Measurements from ENCODE around the gene TMEM273. TPM values are rescaled to one million over a fixed set of nuclear protein-coding genes. Genes with fewer than 3 reads are reported as not detected.

Gene TMEM273
- total and polyA plus RNA-seq, 2 of the 4 experiments (the other 2 are of a cell fraction): not detected

- no peak overlapping the region for H4K5ac ChIP-seq (ENCODE audit: low read depth, low read length)
- H3K18ac ChIP-seq (ENCODE audit: low read depth, low read length): no peak overlapping the region
- H3K36me3 ChIP-seq (ENCODE audit: control insufficient read depth, insufficient read depth, low read length): no peaks in the 10 kb centered on the region
- intact Hi-C loops (cut with micrococcal nuclease) (no loop called here), in situ Hi-C loops (cut with MboI; ENCODE audit: low sequenced_read_pairs) (no loop called here), dilution Hi-C loops (cut with HindIII; ENCODE audit: low sequenced_read_pairs, unreplicated experiment) (no loop called here)
- H2BK20ac ChIP-seq (ENCODE audit: low read depth, low read length): no peak overlapping the region
- H2AK5ac ChIP-seq (ENCODE audit: low read depth, low read length): no peak overlapping the region
- no CpG with 5 or more reads among the region's 6 CpGs for WGBS, 2 experiments (ENCODE audit: extremely low coverage in 2 of 2, insufficient read length in 1 of 2)
- H2AK9ac ChIP-seq (replicated peaks; ENCODE audit: low read depth, low read length, poor library complexity): no peak overlapping the region
- H2BK5ac ChIP-seq (ENCODE audit: low read depth, low read length, poor library complexity, severe bottlenecking): no peak overlapping the region
- no peak overlapping the region for H3K9ac ChIP-seq (ENCODE audit: low read depth, low read length)
- H4K91ac ChIP-seq (ENCODE audit: insufficient read depth, low read depth, low read length): no peak overlapping the region
- no peak overlapping the region for H3K23ac ChIP-seq (ENCODE audit: low read depth, low read length)
- no peak overlapping the region for H3K56ac ChIP-seq (ENCODE audit: extremely low read depth, insufficient read depth, low read length)
- H4K20me1 ChIP-seq (ENCODE audit: insufficient read depth, low read length): no peaks in the 10 kb centered on the region
- H3K27ac ChIP-seq (ENCODE audit: insufficient read depth, low read length): no peak overlapping the region
- H3K79me1 ChIP-seq (ENCODE audit: low read depth in 1 of 2, low read length in 2 of 2): no peaks in the 10 kb centered on the region
- H3K14ac ChIP-seq (replicated peaks; ENCODE audit: low read depth, low read length): no peak overlapping the region
- no peak overlapping the region for H3K4me2 ChIP-seq (ENCODE audit: low read depth, low read length)
- no peak overlapping the region for H2BK120ac ChIP-seq (ENCODE audit: low read depth, low read length)
- H2AFZ ChIP-seq (replicated peaks; ENCODE audit: low read length, poor library complexity): no peak overlapping the region
- H3K27me3 ChIP-seq (ENCODE audit: control insufficient read depth, insufficient read depth, low read length): no peaks in the 10 kb centered on the region
- BruUV-seq (replicated peaks): no TSS peak
- ChIA-PET CTCF (interaction anchor here (0.6 to 1.1 kb wide), 2 partner anchors 9 to 1943 kb away, joined by 3 to 4 read pairs; no protein-coding TSS in a partner anchor), POLR2A (ENCODE audit: unreplicated experiment) (no interaction called here)
- no peak overlapping the region for H3K4me3 ChIP-seq (ENCODE audit: insufficient read depth, low read depth, low read length)
- no peak overlapping the region for H3K4ac ChIP-seq (ENCODE audit: low read depth, low read length)
- ATAC-seq (ENCODE audit: low read depth): no peak
- H3K4me1 ChIP-seq (ENCODE audit: control insufficient read depth, insufficient read depth, low read length): no peaks in the 10 kb centered on the region
- H3K9me3 ChIP-seq (ENCODE audit: control insufficient read depth, insufficient read depth, low read length): no peaks in the 10 kb centered on the region
- no peak for DNase-seq
- H2BK15ac ChIP-seq (ENCODE audit: low read depth, low read length): no peak overlapping the region
- H4K8ac ChIP-seq (ENCODE audit: low read depth in 2 of 2, low read length in 2 of 2): no peak overlapping the region
- TF ChIP-seq BHLHE40 (IDR thresholded peaks at IDR 0.05; ENCODE audit: low read depth, low read length) (no peak), CEBPB (IDR thresholded peaks at IDR 0.05; ENCODE audit: low read depth, low read length) (no peak), MXI1 (IDR thresholded peaks at IDR 0.05; ENCODE audit: borderline replicate concordance, low read depth, low read length) (no peak), USF2 (IDR thresholded peaks at IDR 0.05; ENCODE audit: low read depth, low read length) (no peak), RCOR1 (IDR thresholded peaks at IDR 0.05; ENCODE audit: insufficient replicate concordance, low read length) (no peak), MAFK (IDR thresholded peaks at IDR 0.05; ENCODE audit: low read depth, low read length) (no peak)
- H3K9me1 ChIP-seq (ENCODE audit: insufficient read depth, low read length): peaks cover under 1% of the 10 kb centered on the region; the same call in 1 of the 2 replicates
Observed at GRCh38 chr10:49170632-49171325, 17.4 kb downstream of the TMEM273 start.
